ENCODE results near the gene AGBL1.

AGBL1 gene

DNA sequence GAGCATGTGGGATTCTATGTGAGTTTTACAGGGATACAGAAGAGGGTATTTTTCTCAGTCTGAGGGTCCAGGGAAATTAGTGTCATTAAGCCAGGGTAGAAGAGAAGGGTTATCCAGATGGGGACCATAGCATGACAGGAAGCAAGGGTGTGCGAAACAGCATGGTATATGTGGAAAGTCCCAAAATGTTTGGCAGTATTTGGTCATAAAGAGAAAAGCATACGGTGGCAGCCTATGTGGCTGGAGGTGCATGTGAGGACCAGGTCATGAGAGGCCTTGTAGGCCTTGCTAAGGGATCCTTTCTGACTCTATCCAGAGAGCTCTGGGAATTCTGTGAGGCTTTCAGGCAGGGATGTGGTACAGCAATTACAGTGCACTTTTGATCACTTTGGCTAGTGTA lies 411.4 kb downstream of the AGBL1 start:
- no peak overlapping the region for H3K4me3 ChIP-seq (replicated peaks in 1 of 2; ENCODE audit: low read depth in 2 of 2, low read length in 2 of 2)
- no peak for DNase-seq (ENCODE audit: low read depth in 2 of 2)
- TF ChIP-seq, protein P1, sequence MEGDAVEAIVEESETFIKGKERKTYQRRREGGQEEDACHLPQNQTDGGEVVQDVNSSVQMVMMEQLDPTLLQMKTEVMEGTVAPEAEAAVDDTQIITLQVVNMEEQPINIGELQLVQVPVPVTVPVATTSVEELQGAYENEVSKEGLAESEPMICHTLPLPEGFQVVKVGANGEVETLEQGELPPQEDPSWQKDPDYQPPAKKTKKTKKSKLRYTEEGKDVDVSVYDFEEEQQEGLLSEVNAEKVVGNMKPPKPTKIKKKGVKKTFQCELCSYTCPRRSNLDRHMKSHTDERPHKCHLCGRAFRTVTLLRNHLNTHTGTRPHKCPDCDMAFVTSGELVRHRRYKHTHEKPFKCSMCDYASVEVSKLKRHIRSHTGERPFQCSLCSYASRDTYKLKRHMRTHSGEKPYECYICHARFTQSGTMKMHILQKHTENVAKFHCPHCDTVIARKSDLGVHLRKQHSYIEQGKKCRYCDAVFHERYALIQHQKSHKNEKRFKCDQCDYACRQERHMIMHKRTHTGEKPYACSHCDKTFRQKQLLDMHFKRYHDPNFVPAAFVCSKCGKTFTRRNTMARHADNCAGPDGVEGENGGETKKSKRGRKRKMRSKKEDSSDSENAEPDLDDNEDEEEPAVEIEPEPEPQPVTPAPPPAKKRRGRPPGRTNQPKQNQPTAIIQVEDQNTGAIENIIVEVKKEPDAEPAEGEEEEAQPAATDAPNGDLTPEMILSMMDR (IDR thresholded peaks at IDR 0.05; ENCODE audit: low read depth, low read length), result no peak

DNA sequence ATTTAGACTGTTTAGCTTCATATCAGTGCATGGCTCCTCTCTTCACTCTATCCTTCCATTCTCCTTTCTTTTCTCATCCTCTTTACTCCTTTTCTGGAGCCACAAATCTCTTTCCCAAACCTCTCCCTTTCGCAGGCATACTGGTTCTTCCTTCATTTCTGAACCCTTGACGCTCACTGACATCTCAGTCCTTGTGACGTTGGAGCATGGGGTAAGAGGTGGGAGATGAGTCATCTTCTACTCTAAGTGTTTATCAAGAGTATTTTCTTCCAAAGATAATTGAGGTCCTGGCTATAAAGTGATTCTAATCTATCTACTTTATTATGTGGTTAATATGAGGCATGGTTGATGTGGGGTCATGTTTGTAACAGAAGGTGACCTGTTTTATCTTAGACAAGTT lies 414.2 kb downstream of the AGBL1 start:
- no peak overlapping the region for H3K4me3 ChIP-seq (replicated peaks in 1 of 2; ENCODE audit: low read depth in 2 of 2, low read length in 2 of 2)
- no peak for DNase-seq (ENCODE audit: low read depth in 2 of 2)
- TF ChIP-seq, protein P1 (IDR thresholded peaks at IDR 0.05; ENCODE audit: low read depth, low read length), result no peak

DNA sequence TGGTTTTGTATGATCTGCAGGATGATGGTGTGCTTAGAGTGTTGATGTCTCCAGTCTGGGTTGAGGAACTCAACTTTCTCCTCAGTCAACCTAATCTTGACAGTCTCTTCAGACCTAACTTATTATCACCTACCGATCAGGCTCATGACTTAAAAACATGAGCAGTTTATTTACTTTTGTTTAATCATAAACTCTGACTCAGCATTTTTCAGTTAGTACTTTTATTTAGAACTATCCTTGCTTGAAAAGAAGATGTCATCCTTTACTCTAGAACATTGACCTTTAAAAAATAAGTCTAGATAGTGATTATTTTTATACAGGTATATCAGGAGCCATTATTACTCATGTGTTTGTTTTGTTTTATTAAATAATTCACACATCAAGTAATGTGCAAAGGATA lies 414.8 kb downstream of the AGBL1 start:
- no peak overlapping the region for H3K4me3 ChIP-seq (replicated peaks in 1 of 2; ENCODE audit: low read depth in 2 of 2, low read length in 2 of 2)
- TF ChIP-seq, protein P1 (IDR thresholded peaks at IDR 0.05; ENCODE audit: low read depth, low read length), result no peak
- DNase-seq (ENCODE audit: low read depth in 2 of 2), result no peak

DNA sequence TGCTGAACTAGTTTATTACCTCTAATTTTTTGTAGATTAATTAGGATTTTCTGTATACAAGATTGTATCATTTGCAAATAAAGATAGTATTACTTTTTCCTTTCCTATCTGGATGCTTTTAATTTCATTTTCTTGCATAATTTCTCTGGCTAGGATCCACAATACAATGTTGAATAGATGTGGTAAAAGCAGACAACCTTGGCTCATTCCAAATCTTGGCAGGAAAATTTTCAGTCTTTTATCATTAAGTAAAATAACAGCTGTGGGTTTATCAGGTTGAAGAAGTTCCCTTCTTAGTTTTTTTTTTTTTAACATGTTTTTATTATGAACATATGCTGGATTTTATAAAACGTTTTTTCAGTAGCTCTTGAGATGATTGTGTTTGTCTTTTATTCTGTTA lies 422.6 kb downstream of the AGBL1 start:
- TF ChIP-seq, protein P1 (IDR thresholded peaks at IDR 0.05; ENCODE audit: low read depth, low read length), result no peak
- H3K4me3 ChIP-seq (replicated peaks in 1 of 2; ENCODE audit: low read depth in 2 of 2, low read length in 2 of 2), result no peak overlapping the region
- no peak for DNase-seq (ENCODE audit: low read depth in 2 of 2)

DNA sequence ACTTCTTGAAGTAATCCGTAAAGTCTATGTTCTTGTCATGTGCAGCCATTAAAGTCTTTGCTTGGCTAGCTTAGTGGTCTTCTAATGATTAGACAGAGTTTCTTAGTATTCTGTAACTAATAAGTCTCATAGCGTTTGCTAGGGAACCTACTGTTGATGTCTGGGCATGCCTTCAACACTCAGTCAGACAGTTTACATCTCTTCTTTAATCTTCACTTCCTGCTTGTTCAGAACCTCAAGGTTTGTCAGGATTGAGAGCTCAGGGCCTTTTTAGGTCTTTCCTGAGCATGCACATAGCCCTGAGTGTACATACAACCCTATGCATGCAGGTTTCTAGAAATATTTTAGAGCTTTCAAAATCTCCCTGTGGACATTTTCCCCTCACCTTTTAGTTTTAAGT lies 426.3 kb downstream of the AGBL1 start:
- H3K4me3 ChIP-seq (replicated peaks in 1 of 2; ENCODE audit: low read depth in 2 of 2, low read length in 2 of 2), result no peak overlapping the region
- DNase-seq (ENCODE audit: low read depth in 2 of 2), result no peak
- TF ChIP-seq, protein P1 (IDR thresholded peaks at IDR 0.05; ENCODE audit: low read depth, low read length), result no peak

DNA sequence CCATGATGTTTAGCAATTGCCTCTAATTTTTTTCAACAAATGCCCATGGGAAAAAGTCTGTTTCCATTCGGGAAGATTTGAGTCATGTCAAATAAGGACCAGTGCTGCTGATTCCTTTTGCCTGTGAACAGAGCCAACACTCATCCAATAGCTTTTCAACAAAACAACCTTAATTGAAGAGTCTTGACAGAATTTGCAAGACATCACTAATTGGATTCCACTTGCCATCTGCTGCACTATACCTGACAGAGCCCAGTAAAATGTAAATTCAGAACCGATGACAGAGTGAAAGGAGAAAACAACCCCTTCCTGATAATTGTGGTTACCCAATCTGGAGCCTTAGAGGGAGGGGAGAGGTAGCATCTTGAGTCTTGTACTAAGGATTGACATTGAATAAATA lies 426.7 kb downstream of the AGBL1 start:
- no peak overlapping the region for H3K4me3 ChIP-seq (replicated peaks in 1 of 2; ENCODE audit: low read depth in 2 of 2, low read length in 2 of 2)
- DNase-seq (ENCODE audit: low read depth in 2 of 2), result no peak
- TF ChIP-seq, protein P1 (IDR thresholded peaks at IDR 0.05; ENCODE audit: low read depth, low read length), result no peak

DNA sequence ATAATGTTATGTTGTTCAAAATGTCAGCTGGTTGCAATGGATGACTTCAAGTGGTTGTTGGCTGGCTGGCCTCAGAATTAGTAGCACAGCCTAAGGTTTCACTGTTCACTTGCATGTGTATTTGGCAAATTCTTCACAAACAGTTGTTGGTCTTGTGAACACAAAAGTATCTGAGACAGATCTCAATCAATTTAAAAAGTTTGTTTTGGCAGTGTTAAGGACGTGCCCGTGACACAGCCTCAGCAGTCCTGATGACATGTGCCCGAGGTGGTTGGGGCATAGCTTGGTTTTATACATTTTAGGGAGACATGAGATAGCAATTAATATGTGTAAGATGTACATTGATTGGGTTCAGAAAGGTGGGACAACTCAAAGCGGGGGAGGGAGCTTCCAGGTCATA lies 436.0 kb downstream of the AGBL1 start:
- no peak overlapping the region for H3K4me3 ChIP-seq (replicated peaks in 1 of 2; ENCODE audit: low read depth in 2 of 2, low read length in 2 of 2)
- DNase-seq (ENCODE audit: low read depth in 2 of 2), result no peak
- TF ChIP-seq, protein P1 (IDR thresholded peaks at IDR 0.05; ENCODE audit: low read depth, low read length), result no peak
